Astrocyte of the spinal cord (primary cell): ENCODE data around the gene MYBBP1A.
A peak's percentile ranks its signal among the peaks of the same experiment; 100 is the strongest.
"Not testable (repeated sequence)": the region's sequence is repeated elsewhere in the genome, so short reads cannot be mapped to it uniquely, and the experiment has no call there.

Experiments used
- DNase-seq: peaks from one replicate; pipeline ENCODE4 v3.0.0; 2011; ENCODE audit warnings: low read depth, low spot score
- H3K4me3 ChIP-seq: 2 replicates; pipeline ENCODE4 v1.5.1; 2011; ENCODE audit warnings: low read depth, mild to moderate bottlenecking, low read length, moderate library complexity
- CTCF ChIP-seq: IDR thresholded peaks from 2 replicates; pipeline ENCODE4 v1.5.1; 2012; ENCODE audit warnings: low read depth, mild to moderate bottlenecking, low read length, inconsistent platforms
- in situ Hi-C: cut with HindIII; loops from 2 replicates; pipeline ENCODE4 v1.10.0; 2017; ENCODE audit warnings: low sequenced_read_pairs

Gene MYBBP1A

GRCh38 chr17:4554997-4555799 lies at the start of gene MYBBP1A:
TSS of gene MYBBP1A (minus strand) at chr17:4555384. CDS start at chr17:4555324, 60 bp downstream.
- peak within 1 kb of the TSS; percentile 98 for H3K4me3 ChIP-seq
- in situ Hi-C loops = no loop called here
- DNase-seq = peak; percentile 92
- no peak for TF ChIP-seq CTCF

GRCh38 chr17:4604736-4605135 lies 49.6 kb upstream of the MYBBP1A start:
- DNase-seq, H3K4me3 ChIP-seq, in situ Hi-C loops: not testable (repeated sequence)

- in situ Hi-C loops = no loop called here
- H3K4me3 ChIP-seq = no peak overlapping the region
- no peak for TF ChIP-seq CTCF
- DNase-seq = peak; percentile 66
Observed at GRCh38 chr17:4604111-4604644, 49.0 kb upstream of the MYBBP1A start.

GRCh38 chr17:4602041-4602440 lies 46.9 kb upstream of the MYBBP1A start:
- in situ Hi-C loops = no loop called here
- TF ChIP-seq CTCF = no peak

GRCh38 chr17:4601326-4601725 lies 46.1 kb upstream of the MYBBP1A start:
- in situ Hi-C loops = no loop called here
- H3K4me3 ChIP-seq = no peak overlapping the region
- no peak for DNase-seq
- no peak for TF ChIP-seq CTCF

More at GRCh38 chr17:4602041-4602440, 46.9 kb upstream of the MYBBP1A start:
- no peak for DNase-seq
- no peak overlapping the region for H3K4me3 ChIP-seq

GRCh38 chr17:4600563-4600962 lies 45.4 kb upstream of the MYBBP1A start:
- in situ Hi-C loops = no loop called here
- H3K4me3 ChIP-seq = no peak overlapping the region
- DNase-seq = no peak
- TF ChIP-seq CTCF = no peak

GRCh38 chr17:4599505-4600281 lies 44.5 kb upstream of the MYBBP1A start:
- in situ Hi-C loops = no loop called here
- no peak overlapping the region for H3K4me3 ChIP-seq
- TF ChIP-seq CTCF = no peak
- DNase-seq = peak; percentile 53
